Activated CD4-positive, CD25-positive, alpha-beta regulatory T cell treated with anti-CD3 and anti-CD28 coated beads, Interleukin-2, amount 50 U/mL, for 72 hours (primary cell): ENCODE results near the gene SLC13A2.
"Not testable (repeated sequence)": the region's sequence is repeated elsewhere in the genome, so short reads cannot be mapped to it uniquely, and the experiment has no call there.

ENCODE experiments used
- DNase-seq: peaks from one replicate; pipeline ENCODE4 v3.0.0; 2021

The SLC13A2 gene

GRCh38 chr17:28519236-28519635, 45.8 kb downstream of the SLC13A2 start:
- DNase-seq, result no peak

- no peak for DNase-seq
Observed at GRCh38 chr17:28520687-28521086, 47.2 kb downstream of the SLC13A2 start.

- DNase-seq, result no peak
Observed at GRCh38 chr17:28521311-28522085, 48.1 kb downstream of the SLC13A2 start.

GRCh38 chr17:28522281-28522680, 48.8 kb downstream of the SLC13A2 start:
- not testable (repeated sequence) for DNase-seq

- no peak for DNase-seq
Observed at GRCh38 chr17:28523186-28523585, 49.7 kb downstream of the SLC13A2 start.

- DNase-seq, result no peak
Observed at GRCh38 chr17:28523876-28524275, 50.4 kb downstream of the SLC13A2 start.

GRCh38 chr17:28524476-28525424, 51.3 kb downstream of the SLC13A2 start:
- DNase-seq, result no peak

GRCh38 chr17:28526381-28526780, 52.9 kb downstream of the SLC13A2 start:
- DNase-seq, result no peak

- DNase-seq, result no peak
Observed at GRCh38 chr17:28527181-28527681, 53.8 kb downstream of the SLC13A2 start.

GRCh38 chr17:28527859-28528258, 54.4 kb downstream of the SLC13A2 start:
- no peak for DNase-seq

- no peak for DNase-seq
Observed at GRCh38 chr17:28528327-28529012, 55.0 kb downstream of the SLC13A2 start.

- DNase-seq, result no peak
Observed at GRCh38 chr17:28529013-28529400, 55.6 kb downstream of the SLC13A2 start.

GRCh38 chr17:28530250-28530649, 56.8 kb downstream of the SLC13A2 start:
- no peak for DNase-seq

- DNase-seq, result no peak
Observed at GRCh38 chr17:28530926-28531325, 57.5 kb downstream of the SLC13A2 start.

- no peak for DNase-seq
Observed at GRCh38 chr17:28532050-28532960, 58.9 kb downstream of the SLC13A2 start.

- DNase-seq, result no peak
Observed at GRCh38 chr17:28533091-28533807, 59.8 kb downstream of the SLC13A2 start.

- DNase-seq, result no peak
Observed at GRCh38 chr17:28534740-28535375, 61.4 kb downstream of the SLC13A2 start.

GRCh38 chr17:28536532-28537218, 63.2 kb downstream of the SLC13A2 start:
- DNase-seq, result no peak

GRCh38 chr17:28537219-28537610, 63.8 kb downstream of the SLC13A2 start:
- no peak for DNase-seq

- DNase-seq, result no peak
Observed at GRCh38 chr17:28538296-28538895, 65.0 kb downstream of the SLC13A2 start.
